Stimulated activated CD4-positive, alpha-beta T cell treated with anti-CD3 and anti-CD28 coated beads, Interleukin-12 subunit alpha, Interleukin-12 subunit beta, amount 100 ng/mL, for 4 hours (primary cell): ENCODE data around the gene EXOC4.
"Not testable (repeated sequence)": the region's sequence is repeated elsewhere in the genome, so short reads cannot be mapped to it uniquely, and the experiment has no call there.

Source experiments
- DNase-seq: peaks from one replicate; pipeline ENCODE4 v3.0.0-alpha.2; 2020

The EXOC4 gene

DNA sequence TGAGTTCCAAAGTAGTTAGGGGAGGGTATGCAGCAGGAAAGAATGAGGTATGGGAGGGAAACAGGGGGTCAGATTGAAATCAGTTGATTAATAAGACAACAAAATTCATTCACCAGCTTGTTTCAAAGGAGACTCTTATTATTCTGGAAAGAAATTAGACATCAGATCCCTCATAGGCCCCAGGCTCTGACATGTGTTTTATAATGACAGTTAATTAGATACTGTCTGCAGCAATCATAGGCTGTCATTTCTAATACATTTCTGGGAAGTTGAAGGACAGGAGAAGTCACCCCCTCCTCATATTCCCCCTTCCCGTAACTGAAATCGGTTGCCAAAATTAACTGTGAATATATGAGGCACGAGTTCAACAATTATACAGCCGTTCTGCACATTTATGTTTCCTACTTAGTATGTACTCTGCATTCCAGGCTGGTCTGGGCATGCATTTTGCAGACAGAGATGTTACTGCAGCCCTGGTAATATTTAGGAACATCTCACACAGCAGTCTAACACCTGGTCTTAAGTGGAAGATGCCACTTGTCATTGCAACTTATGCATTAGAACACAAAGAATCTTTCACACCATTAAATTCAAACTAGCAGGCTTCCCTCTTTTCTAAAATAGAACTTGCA is 519.0 kb downstream of the EXOC4 start:
- DNase-seq: no peak

- no peak for DNase-seq
Measured at GRCh38 chr7:133773601-133774000, 520.7 kb downstream of the EXOC4 start.

DNA sequence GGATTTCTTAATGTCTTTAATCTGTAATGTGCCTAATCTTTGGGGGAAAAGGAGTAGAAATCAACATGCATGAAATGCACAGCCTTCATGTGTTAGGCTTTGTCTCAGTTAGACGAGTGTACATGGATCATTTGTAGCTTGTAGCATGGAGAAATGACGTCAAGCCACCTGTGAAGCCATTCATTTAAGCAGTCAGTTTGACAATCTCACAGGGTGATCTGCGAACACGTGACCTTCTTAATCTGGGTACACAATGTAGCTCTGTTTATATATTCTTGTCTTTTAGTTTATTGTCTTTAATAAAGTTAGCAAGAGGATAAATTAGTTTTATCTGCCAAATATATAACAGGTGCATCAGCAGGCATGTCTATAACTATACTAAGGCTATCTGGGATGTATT is 522.3 kb downstream of the EXOC4 start:
- no peak for DNase-seq

DNA sequence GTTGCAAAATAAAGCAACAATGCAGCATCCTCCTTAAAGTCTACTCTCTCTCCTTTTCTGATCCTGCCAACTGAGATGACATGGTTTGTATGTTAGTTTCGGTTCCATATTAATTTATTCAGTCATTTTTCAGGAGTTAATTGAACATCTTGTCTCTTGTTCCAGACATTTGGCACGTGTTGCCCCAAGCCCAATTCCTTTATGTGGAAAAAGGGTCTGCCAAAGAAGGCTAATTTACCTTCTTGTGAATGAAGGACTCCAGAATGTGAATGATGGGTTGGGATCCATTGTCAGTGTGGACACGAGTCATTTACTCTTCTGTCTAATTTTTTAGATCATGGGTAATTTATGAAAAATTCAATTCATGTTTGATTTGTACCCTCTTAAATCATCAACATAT is 523.4 kb downstream of the EXOC4 start:
- DNase-seq: no peak

DNA sequence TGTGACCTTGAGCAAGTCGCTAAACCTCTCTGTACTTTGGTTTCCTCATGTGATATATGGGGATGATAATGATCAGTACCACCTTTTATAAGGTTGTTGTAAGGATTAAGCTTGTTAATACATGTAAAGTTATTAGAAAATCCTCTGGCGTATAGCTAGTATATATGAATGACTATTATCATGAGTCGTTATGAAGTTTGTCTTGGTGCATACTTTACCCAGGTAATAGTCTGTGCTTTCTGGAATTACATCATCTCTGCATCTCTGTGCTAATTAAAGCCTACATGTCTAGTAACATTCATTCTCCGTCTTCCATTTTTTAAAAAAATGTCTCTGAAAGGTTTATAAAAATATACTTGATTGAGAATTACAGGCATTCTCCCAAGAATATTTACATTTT is 524.8 kb downstream of the EXOC4 start:
- DNase-seq: no peak

GRCh38 chr7:133778472-133778871 is 525.6 kb downstream of the EXOC4 start:
- DNase-seq: no peak

- not testable (repeated sequence) for DNase-seq
Measured at GRCh38 chr7:133779538-133779937, 526.7 kb downstream of the EXOC4 start.

- DNase-seq: no peak
Measured at GRCh38 chr7:133780912-133781311, 528.0 kb downstream of the EXOC4 start.

DNA sequence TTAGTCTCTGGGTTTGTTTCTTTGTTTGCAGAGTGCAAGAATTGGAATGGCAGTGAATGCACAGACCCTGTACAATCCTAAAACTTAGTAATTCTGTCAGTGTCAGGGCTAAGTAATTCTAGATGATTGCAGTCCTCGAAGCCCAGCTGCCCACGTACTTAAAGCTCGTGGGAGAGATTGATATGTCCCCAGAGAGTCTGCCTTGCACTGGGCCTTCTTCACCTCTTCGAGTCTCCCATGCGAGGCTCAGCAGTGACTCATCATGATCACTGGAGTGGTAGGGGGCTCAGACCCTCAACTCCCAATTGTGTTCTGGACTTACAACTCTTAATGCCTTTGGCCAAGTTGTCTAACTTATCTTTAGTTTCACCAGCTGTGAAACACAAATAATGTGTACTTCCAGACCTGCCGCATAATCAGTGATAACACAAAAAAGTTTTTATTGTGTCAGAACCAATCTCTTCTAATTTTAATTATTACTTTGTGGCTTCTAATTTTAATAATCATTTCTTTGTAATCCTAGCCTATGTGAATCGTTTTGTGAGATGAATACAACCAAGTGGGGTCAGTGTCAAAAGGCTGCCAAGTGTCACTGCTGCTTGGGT is 528.7 kb downstream of the EXOC4 start:
- DNase-seq: no peak

DNA sequence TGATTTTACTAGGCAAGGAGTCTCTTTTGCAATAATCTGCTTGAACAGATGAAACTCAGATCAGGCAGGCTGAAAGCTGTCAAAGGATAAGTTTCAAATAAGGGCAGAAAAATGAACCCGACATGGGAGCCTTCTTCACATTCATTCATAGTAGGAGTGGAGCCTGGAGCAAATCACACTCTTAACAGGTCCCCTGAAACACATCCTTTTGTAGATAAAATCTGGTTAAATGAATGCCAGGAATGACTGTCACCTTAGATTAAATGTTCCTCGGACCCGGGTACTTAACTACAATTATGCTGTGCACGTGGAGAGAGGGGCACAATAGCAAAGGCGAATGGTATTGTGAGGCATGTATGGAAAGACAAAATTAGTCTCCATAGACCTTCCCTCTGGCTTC is 529.6 kb downstream of the EXOC4 start:
- DNase-seq: no peak

DNA sequence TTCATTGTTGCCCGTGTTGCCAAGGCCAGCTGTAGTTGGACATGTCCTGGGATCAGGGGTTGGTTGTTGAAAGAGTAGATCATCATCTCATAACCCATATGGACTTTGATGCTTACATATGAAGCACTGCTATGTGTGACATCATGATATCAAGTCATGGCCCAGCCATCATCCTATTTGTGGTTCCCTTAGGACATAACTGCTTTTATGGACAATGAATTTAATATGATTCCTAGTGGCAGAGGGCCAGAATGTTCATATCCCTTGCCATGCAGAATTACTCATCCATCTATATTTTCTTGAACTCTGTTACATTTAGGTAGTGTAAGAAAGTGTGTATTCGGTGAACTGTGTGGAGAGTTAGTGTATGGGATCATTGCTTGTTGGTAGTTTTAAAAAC is 530.4 kb downstream of the EXOC4 start:
- no peak for DNase-seq

DNA sequence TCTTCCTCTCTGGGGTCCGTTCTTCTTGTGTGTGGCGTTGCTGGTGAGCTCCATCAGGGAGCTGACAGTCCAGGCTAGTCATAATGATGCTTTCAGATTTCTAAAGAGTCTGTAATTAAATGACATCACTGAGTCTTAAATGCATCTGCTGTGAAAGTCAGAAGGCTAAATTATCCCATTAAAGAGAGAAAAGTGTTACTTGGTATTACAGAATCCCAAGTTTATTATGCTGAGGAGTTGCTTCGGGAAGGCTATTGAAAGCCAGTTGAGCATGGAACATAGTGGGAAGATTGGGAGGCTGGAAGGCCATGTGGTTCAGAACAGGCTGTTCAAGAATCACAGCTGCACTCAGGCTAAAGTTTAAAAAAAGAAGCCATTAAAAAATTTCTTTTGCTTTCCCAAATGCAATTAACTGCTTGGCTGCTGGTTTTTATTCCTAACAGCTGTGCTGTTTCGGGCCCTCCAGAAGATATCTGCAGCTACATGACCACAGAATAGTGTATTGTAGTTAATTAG is 531.7 kb downstream of the EXOC4 start:
- no peak for DNase-seq

DNA sequence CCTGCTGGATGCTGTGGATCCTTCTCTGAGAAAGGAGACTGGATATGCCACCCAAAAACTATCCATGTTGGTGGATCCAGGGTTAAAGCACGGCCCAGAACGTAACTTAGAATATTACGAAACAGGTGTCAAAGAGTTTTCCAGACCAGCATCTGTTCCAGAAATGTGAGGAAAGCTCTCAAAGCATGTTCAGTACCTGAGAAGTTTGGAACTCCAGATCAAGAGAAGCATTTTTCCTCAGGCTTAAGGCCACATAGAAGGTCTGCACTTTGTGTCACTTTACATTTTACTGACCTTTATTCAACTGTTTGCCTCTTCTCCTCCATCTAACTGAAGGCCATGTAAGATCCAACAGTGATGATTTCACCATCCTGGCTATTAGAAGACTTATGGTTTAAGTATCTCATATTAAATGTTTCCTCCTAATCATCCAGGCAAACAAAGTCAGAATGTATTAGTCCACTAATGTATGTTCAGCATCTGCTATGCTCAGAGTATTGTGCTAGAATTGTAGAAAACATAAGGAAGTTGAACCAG is 533.6 kb downstream of the EXOC4 start:
- no peak for DNase-seq

GRCh38 chr7:133789974-133790373 is 537.1 kb downstream of the EXOC4 start:
- DNase-seq: no peak

DNA sequence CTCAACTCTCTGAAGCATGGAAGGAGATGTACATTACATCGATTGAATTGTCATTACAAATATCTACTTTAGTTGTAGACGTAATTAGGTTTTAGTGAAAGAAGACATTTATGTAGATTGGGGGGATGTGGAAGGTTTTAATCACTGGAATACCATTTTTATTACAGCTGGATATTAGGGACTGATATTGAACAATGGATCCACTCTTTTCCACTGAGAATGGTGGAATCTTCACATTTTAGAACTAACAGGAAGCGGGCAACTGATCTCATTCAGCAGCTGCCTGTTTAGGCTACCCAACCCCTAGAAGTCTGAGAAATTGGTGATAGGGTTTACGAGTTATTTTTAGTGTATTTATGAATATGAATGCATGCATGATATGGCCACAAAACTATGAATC is 538.0 kb downstream of the EXOC4 start:
- no peak for DNase-seq

DNA sequence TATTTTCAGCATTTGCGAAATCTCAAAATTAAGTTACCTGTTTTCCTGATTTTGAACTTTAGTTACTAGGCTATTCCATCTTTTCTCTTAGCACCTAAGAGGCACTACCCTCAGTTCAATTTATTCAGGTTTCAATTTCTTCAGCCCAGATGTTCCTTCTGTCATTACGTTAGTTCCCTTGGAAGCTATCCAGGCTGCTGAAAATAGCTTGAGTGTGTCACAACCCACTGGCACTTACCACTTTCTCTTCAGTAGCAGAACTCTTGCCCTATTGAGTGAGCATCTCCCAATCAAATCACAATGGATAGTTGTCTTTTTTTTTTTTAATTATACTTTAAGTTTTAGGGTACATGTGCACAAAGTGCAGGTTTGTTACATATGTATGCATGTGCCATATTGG is 541.6 kb downstream of the EXOC4 start:
- no peak for DNase-seq

GRCh38 chr7:133795068-133795665 is 542.3 kb downstream of the EXOC4 start:
- DNase-seq: no peak

DNA sequence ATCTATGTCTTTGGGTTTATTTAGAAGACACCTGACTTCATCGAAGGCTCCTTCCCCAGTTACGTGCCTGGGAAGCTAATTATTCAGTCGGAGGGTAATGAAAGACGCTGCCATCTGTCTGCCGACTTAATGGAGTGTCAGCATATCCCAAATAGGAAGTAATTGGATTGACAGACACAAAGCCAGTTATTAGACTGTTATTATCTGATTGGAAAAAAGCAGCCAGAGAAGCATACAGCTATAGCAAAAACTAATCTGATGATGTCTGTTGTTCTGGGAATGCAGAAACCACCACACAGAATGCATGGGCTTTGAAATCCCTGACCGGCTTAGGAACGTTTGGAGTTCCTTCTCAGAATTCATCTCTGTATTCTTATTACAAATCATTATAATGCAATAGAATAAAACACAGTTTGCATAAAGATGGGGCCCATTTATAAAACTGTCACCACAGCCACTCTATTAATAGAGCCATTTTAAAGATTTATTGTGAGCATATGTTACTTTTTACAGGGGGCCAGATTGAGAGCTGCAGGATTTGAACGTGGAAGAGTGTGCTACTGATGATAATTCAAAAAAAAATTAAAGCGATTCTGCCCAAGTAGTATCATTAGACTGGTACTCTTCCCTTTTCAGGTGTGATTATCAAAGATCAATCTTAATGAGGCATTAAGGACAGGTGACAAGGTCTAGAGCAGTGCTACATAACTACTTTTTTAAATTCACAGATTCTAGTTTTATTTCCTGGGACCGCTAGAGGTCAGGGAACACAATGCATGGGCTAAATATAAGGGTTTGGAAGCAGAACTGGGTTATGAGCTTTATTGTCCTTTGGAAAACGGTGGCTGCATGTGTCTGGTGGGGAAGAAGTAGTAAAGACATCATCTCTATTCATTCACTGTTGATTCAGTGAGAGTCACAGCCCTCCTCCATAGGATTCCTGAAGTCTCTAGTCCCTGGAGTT is 544.2 kb downstream of the EXOC4 start:
- DNase-seq: no peak

DNA sequence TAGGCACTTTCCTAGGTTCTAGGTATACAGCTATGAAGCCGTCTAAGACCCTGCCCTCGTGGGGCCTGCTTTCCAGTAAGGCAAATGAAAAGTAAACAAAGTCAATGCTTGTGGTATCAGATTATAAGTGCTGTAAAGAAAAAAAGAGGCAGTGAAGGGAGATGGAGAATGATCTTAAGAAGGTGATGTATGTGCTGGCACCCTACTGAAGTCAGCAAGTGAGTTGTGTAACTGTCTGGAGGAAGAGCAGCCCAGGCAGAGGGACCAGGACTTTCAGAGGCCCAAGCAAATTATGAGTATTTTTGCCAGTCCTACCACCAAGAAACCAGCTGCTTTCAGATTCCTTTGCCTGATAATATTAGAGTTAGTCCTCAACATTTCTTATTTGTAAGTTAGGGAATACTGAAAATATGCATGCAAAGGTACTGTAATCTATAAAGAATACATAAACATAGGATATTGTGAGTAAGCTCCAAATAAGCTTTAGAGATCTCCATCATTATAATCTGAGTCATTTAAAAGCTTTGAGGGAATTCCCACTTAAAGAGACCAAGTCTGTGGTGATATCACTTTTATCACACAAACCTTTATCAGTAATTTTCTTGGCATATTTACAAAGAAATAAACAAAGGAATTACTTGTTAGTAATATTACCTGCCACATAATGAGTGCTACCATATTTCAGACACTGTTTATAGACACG is 545.1 kb downstream of the EXOC4 start:
- DNase-seq: no peak

- DNase-seq: no peak
Measured at GRCh38 chr7:133801341-133801740, 548.5 kb downstream of the EXOC4 start.

GRCh38 chr7:133804127-133804526 is 551.2 kb downstream of the EXOC4 start:
- no peak for DNase-seq

GRCh38 chr7:133805426-133805825 is 552.5 kb downstream of the EXOC4 start:
- DNase-seq: no peak
